MM.1S (cell line): ENCODE data around the gene CLSTN1.

Source experiments
- DNase-seq: peaks from one replicate; pipeline ENCODE4 v3.0.0-alpha.2; 2015
- H2AFZ ChIP-seq: fragments of 300-600 bp; sonication (generic); 2 replicates; pipeline ENCODE4 v1.6.0; 2016; ENCODE audit warnings: antibody characterized with exemption, low read length
- H3F3A ChIP-seq: fragments of 300-600 bp; sonication (generic); 2 replicates; pipeline ENCODE4 v1.6.1; 2016; ENCODE audit warnings: mild to moderate bottlenecking, antibody characterized with exemption, low read length, moderate library complexity, mixed read lengths; ENCODE audit not compliant: insufficient read depth
- H3K27ac ChIP-seq: fragments of 300-600 bp; sonication (generic); 2 replicates; pipeline ENCODE4 v1.5.1; 2016; ENCODE audit warnings: mild to moderate bottlenecking, low read length
- H3K27me3 ChIP-seq: fragments of 300-600 bp; sonication (generic); replicated peaks from 2 replicates; pipeline ENCODE4 v1.6.0; 2016; ENCODE audit warnings: low read length; ENCODE audit not compliant: insufficient read depth
- H3K36me3 ChIP-seq: fragments of 300-600 bp; sonication (generic); replicated peaks from 2 replicates; pipeline ENCODE4 v1.6.1; 2016; ENCODE audit warnings: mild to moderate bottlenecking, low read length, mixed read lengths; ENCODE audit not compliant: insufficient read depth
- H3K4me1 ChIP-seq: fragments of 300-600 bp; sonication (generic); 2 replicates; pipeline ENCODE4 v1.6.1; 2016; ENCODE audit warnings: low read length, mixed read lengths
- H3K4me2 ChIP-seq: fragments of 300-600 bp; sonication (generic); 2 replicates; pipeline ENCODE4 v1.6.0; 2016; ENCODE audit warnings: low read depth, low read length
- H3K4me3 ChIP-seq: fragments of 300-600 bp; sonication (generic); 2 replicates; pipeline ENCODE4 v1.5.1; 2016; ENCODE audit warnings: low read length, mixed read lengths
- H3K79me2 ChIP-seq: fragments of 300-600 bp; sonication (generic); 2 replicates; pipeline ENCODE4 v1.6.1; 2016; ENCODE audit warnings: mixed run types, low read length, mixed read lengths
- H3K9ac ChIP-seq: fragments of 300-600 bp; sonication (generic); 2 replicates; pipeline ENCODE4 v1.6.1; 2016; ENCODE audit warnings: low read length, mixed read lengths
- H3K9me2 ChIP-seq: fragments of 300-600 bp; sonication (generic); replicated peaks from 2 replicates; pipeline ENCODE4 v1.6.1; 2016; ENCODE audit warnings: mild to moderate bottlenecking, low read length, mixed read lengths; ENCODE audit not compliant: insufficient read depth
- H3K9me3 ChIP-seq: fragments of 300-600 bp; sonication (generic); replicated peaks from 2 replicates; pipeline ENCODE4 v1.6.1; 2016; ENCODE audit warnings: mild to moderate bottlenecking, low read length, mixed read lengths; ENCODE audit not compliant: insufficient read depth
- H4K20me1 ChIP-seq: fragments of 300-600 bp; sonication (generic); 2 replicates; pipeline ENCODE4 v1.6.1; 2016; ENCODE audit warnings: mild to moderate bottlenecking, low read length, moderate library complexity, mixed read lengths; ENCODE audit not compliant: insufficient read depth
- EZH2 ChIP-seq: fragments of 300-600 bp; sonication (generic); optimal IDR thresholded peaks from 2 replicates; pipeline ENCODE3; 2017; ENCODE audit warnings: low read depth, mild to moderate bottlenecking, antibody characterized with exemption, low read length, mixed read lengths
- EZH2phosphoT487 ChIP-seq: fragments of 300-600 bp; sonication (generic); IDR thresholded peaks from 2 replicates; pipeline ENCODE4 v1.6.1; 2018; ENCODE audit warnings: antibody characterized with exemption, low read length
- TF ChIP-seq, protein P1 (sequence below): fragments of 300-600 bp; sonication (generic); IDR thresholded peaks from 2 replicates; pipeline ENCODE4 v1.5.1; 2016; ENCODE audit warnings: antibody characterized with exemption, low read length, mixed read lengths

CLSTN1 gene

DNA sequence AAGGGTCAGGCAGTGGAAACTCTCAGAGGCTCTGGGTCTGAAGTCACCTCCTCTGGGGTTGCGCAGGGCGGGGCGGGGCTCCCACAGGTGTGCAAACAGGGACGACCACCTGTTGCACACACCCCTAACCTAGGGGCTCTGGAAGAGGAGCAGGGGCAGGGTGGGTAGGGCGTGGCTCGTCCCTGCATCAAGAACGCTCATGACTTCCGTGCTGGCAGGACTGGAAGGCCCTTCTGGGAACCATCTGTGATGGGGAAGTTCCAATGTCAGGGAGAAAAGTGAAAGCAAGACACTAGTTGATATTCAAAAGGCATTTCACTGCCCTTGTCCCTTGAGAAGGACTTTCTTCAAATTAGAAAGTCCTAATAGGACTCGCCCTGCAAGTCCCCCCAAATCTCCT lies 22.1 kb upstream of the CLSTN1 start:
- TF ChIP-seq, protein P1, sequence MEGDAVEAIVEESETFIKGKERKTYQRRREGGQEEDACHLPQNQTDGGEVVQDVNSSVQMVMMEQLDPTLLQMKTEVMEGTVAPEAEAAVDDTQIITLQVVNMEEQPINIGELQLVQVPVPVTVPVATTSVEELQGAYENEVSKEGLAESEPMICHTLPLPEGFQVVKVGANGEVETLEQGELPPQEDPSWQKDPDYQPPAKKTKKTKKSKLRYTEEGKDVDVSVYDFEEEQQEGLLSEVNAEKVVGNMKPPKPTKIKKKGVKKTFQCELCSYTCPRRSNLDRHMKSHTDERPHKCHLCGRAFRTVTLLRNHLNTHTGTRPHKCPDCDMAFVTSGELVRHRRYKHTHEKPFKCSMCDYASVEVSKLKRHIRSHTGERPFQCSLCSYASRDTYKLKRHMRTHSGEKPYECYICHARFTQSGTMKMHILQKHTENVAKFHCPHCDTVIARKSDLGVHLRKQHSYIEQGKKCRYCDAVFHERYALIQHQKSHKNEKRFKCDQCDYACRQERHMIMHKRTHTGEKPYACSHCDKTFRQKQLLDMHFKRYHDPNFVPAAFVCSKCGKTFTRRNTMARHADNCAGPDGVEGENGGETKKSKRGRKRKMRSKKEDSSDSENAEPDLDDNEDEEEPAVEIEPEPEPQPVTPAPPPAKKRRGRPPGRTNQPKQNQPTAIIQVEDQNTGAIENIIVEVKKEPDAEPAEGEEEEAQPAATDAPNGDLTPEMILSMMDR = no peak
- TF ChIP-seq EZH2 (no peak), EZH2phosphoT487 (no peak)
- Histone ChIP-seq H3K9me3 (no peaks in the 10 kb centered on the region), H3K36me3 (no peaks in the 10 kb centered on the region), H3F3A (no peaks in the 10 kb centered on the region), H3K9me2 (no peaks in the 10 kb centered on the region), H3K4me1 (no peaks in the 10 kb centered on the region), H4K20me1 (no peaks in the 10 kb centered on the region), H3K27ac (no peak overlapping the region), H3K4me3 (no peak overlapping the region), H3K27me3 (no peaks in the 10 kb centered on the region), H3K4me2 (no peak overlapping the region), H3K9ac (no peak overlapping the region), H3K79me2 (no peaks in the 10 kb centered on the region), H2AFZ (no peak overlapping the region)
- no peak for DNase-seq

DNA sequence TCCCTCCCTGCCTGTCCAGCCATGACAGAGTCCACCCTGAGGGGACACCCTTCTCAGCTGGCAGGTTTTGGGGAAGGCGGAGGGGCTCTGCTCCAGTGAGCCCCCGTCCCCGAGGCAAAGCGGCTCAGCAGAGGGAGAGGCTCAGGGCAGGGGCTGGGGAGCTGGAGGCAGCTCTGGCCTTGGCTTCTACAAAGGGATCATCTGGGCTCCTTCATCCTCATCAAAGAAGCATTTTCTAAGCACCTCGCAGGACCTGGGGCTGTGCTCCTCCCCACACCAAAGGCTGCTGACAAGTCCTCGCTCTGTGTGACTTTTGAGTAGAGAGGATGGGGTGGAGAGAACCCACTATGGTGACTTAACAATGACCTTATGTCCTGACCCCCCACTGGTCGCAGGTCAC lies 21.0 kb upstream of the CLSTN1 start:
- H2AFZ ChIP-seq = no peak overlapping the region
- no peaks in the 10 kb centered on the region for H3K9me2 ChIP-seq
- no peaks in the 10 kb centered on the region for H3K27me3 ChIP-seq
- H3F3A ChIP-seq = no peaks in the 10 kb centered on the region
- no peak for DNase-seq
- H3K4me3 ChIP-seq = no peak overlapping the region
- H3K79me2 ChIP-seq = no peaks in the 10 kb centered on the region
- H3K9me3 ChIP-seq = no peaks in the 10 kb centered on the region
- H3K36me3 ChIP-seq = no peaks in the 10 kb centered on the region
- no peaks in the 10 kb centered on the region for H3K4me1 ChIP-seq
- H3K27ac ChIP-seq = no peak overlapping the region
- no peaks in the 10 kb centered on the region for H4K20me1 ChIP-seq
- no peak overlapping the region for H3K9ac ChIP-seq
- H3K4me2 ChIP-seq = no peak overlapping the region
- TF ChIP-seq EZH2phosphoT487 = no peak
- TF ChIP-seq EZH2 = no peak
- TF ChIP-seq, protein P1 = no peak

DNA sequence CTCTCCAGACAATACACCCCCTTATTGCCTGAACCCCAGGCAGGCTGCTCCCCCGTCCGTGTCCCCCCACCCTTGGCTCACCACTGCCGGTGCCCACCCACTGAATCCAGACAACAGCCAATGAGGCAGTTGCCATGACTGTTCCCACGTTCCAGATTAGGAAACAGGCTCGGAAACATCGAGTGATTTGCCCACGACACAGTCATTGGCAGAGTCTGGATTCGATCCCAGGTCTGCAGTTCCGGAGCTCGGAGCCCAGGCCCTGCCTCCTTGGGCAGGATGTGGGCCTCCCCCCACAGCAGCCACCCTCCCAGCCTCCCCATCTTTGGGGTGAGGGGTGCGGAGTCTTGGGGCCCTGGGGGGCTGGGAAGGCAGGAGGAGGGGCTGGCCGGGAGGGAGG lies 20.3 kb upstream of the CLSTN1 start:
- no peak for DNase-seq
- H3K27ac ChIP-seq = no peak overlapping the region
- H3K4me3 ChIP-seq = no peak overlapping the region
- TF ChIP-seq, protein P1 = no peak
- TF ChIP-seq EZH2phosphoT487 (no peak), EZH2 (no peak)
- no peaks in the 10 kb centered on the region for H3K9me2 ChIP-seq
- H3F3A ChIP-seq = no peaks in the 10 kb centered on the region
- no peak overlapping the region for H3K4me2 ChIP-seq
- H4K20me1 ChIP-seq = no peaks in the 10 kb centered on the region
- no peaks in the 10 kb centered on the region for H3K9me3 ChIP-seq
- no peaks in the 10 kb centered on the region for H3K36me3 ChIP-seq
- H3K4me1 ChIP-seq = no peaks in the 10 kb centered on the region
- H3K27me3 ChIP-seq = no peaks in the 10 kb centered on the region
- no peak overlapping the region for H3K9ac ChIP-seq
- H3K79me2 ChIP-seq = no peaks in the 10 kb centered on the region
- H2AFZ ChIP-seq = no peak overlapping the region

DNA sequence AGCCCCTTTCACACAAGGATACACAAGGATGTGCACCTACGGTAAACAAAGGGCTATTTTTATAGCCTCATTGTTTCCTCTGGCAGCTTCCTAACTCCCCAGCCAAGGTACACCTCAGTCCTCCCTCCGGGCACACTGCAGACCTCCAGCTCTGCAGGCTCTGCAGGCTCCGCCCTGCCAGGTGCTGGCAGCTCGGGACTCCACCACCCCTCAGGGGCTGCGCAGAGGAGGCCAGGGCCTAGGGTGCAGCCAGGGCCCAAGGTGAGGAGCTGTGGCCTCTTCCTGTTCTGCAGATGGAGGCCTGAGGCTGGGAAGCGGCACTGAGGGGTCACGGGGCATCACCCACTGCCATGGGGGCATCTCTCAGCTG lies 19.8 kb upstream of the CLSTN1 start:
- Histone ChIP-seq H3F3A (no peaks in the 10 kb centered on the region), H3K27me3 (no peaks in the 10 kb centered on the region), H3K36me3 (no peaks in the 10 kb centered on the region), H4K20me1 (no peaks in the 10 kb centered on the region), H3K9me2 (no peaks in the 10 kb centered on the region), H3K9me3 (no peaks in the 10 kb centered on the region), H3K4me3 (no peak overlapping the region), H3K9ac (no peak overlapping the region), H2AFZ (no peak overlapping the region), H3K4me1 (no peaks in the 10 kb centered on the region), H3K4me2 (no peak overlapping the region), H3K27ac (no peak overlapping the region), H3K79me2 (no peaks in the 10 kb centered on the region)
- no peak for TF ChIP-seq EZH2phosphoT487
- TF ChIP-seq EZH2 = no peak
- TF ChIP-seq, protein P1 = no peak
- no peak for DNase-seq
